Activated CD4-positive, alpha-beta T cell treated with anti-CD3 and anti-CD28 coated beads, Interleukin-2, amount 10 ng/mL, durations not matched to agents 7 days and 5 days (primary cell): Measurements from ENCODE around the gene GRID1. TPM values are rescaled to one million over a fixed set of nuclear protein-coding genes. Genes with fewer than 3 reads are reported as not detected.

Source experiments
- CTCF ChIA-PET: fragments of 350-600 bp; sonication (Branson Sonifier 250); formaldehyde crosslinking; loops from one replicate; lab custom pipeline; 2021; ENCODE audit warnings: antibody characterized with exemption; lab: Charles Lee
- POLR2A ChIA-PET: fragments of 350-600 bp; sonication (Branson Sonifier 250); formaldehyde crosslinking; loops from one replicate; lab custom pipeline; 2021; ENCODE audit warnings: antibody characterized with exemption; lab: Charles Lee
- DNase-seq: peaks from one replicate; pipeline ENCODE4 v3.0.0-alpha.2; 2020
- H3K27ac Mint-ChIP-seq: one replicate; pipeline ENCODE4 v1.8.0; 2021; ENCODE audit warnings: mild to moderate bottlenecking, moderate library complexity, mixed read lengths
- H3K27me3 Mint-ChIP-seq: one replicate; pipeline ENCODE4 v1.8.0; 2021; ENCODE audit warnings: mixed read lengths
- H3K36me3 Mint-ChIP-seq: one replicate; pipeline ENCODE4 v1.8.0; 2021; ENCODE audit warnings: low read depth, mixed read lengths
- H3K4me1 Mint-ChIP-seq: one replicate; pipeline ENCODE4 v1.8.0; 2021; ENCODE audit warnings: mixed read lengths
- H3K4me3 Mint-ChIP-seq: one replicate; pipeline ENCODE4 v1.8.0; 2021; ENCODE audit warnings: mild to moderate bottlenecking, moderate library complexity, mixed read lengths
- H3K9me3 Mint-ChIP-seq: one replicate; pipeline ENCODE4 v1.8.0; 2021; ENCODE audit warnings: mixed read lengths
- total RNA-seq, 2 experiments: library from RNA; stranded (reverse); gene quantifications; one replicate each; pipeline ENCODE4 v1.2.3, GENCODE V29; 2021

The GRID1 gene
- total RNA-seq, 2 experiments from 2014 or later: not detected

DNA sequence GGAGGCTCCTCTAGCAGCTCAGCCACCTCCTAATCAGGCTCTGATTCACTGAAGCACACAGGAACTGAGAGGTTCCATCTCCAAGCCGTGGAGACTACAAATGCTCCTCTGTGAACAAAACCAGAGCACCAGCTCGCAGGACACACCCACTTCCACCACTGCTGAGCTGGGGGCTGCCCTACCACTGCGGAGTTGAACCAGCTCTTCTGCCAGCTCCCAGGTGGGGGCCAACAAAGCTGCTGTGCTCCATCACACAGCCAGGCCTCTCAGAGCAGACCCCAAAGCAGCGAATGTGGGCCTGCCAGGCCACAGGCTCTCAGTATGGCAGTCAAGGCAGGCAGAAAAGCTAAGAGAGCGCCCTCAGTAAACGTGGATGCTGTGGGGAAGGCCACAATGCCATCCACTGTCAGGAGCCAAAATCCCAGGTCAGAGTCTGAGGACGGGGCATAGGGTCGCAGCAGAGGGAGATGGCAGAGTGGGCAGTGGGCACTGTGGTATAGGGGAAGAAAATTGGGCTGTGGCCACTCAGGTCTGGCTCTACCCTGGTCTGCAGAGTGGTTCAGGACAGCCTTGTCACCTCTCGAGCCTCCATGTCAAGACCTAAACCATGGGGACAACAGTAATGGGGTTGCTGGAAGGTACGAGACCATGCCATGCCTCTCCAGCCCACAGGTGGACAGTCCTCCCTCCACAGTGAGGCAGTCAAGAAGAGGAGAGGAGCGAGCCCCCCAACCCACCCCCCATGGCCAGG, 82.1 kb downstream of the GRID1 start:
- H3K27ac Mint-ChIP-seq: no peak overlapping the region
- ChIA-PET POLR2A (no interaction called here), CTCF (no interaction called here)
- no peaks in the 10 kb centered on the region for H3K4me1 Mint-ChIP-seq
- no peaks in the 10 kb centered on the region for H3K27me3 Mint-ChIP-seq
- H3K4me3 Mint-ChIP-seq: no peak overlapping the region
- DNase-seq: no peak
- no peaks in the 10 kb centered on the region for H3K36me3 Mint-ChIP-seq
- no peaks in the 10 kb centered on the region for H3K9me3 Mint-ChIP-seq

DNA sequence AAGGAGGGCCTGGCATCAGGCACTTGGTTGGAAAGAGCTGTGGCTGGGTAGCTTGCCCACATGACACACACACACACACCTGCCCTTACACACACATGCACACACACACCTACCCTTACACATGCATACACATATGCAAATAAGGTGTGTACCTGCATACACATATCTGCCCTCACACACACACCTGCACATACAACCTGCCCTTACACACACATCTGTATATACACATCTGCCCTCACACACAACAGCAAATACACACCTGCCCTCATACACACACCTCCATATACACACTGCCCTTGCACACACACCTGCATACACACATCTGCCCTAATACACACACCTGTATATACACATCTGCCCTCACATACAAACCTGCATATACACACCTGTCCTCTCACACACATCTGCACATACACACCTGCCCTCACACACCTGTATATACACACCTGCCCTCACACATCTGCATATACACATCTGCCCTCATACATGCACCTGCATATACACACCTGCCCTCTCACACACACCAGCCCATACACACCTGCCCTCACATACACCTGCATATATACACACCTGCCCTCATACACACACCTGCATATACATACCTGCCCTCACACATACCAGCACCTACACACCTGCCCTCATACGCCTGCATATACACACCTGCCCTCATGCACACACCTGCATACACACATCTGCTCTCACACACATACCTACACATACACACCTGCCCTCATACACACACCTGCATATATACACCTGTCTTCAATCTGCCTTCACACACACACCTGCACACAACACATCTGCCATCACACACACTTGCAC, 82.9 kb downstream of the GRID1 start:
- no peak overlapping the region for H3K4me3 Mint-ChIP-seq
- POLR2A ChIA-PET: no interaction called here
- H3K27me3 Mint-ChIP-seq: peaks cover 6% of the 10 kb centered on the region
- no peaks in the 10 kb centered on the region for H3K9me3 Mint-ChIP-seq
- no peaks in the 10 kb centered on the region for H3K4me1 Mint-ChIP-seq
- H3K27ac Mint-ChIP-seq: no peak overlapping the region
- CTCF ChIA-PET: interaction anchor here (0.8 kb wide), 1 partner anchor 8 kb away, joined by 3 read pairs; no protein-coding TSS in a partner anchor
- DNase-seq: no peak
- H3K36me3 Mint-ChIP-seq: no peaks in the 10 kb centered on the region

DNA sequence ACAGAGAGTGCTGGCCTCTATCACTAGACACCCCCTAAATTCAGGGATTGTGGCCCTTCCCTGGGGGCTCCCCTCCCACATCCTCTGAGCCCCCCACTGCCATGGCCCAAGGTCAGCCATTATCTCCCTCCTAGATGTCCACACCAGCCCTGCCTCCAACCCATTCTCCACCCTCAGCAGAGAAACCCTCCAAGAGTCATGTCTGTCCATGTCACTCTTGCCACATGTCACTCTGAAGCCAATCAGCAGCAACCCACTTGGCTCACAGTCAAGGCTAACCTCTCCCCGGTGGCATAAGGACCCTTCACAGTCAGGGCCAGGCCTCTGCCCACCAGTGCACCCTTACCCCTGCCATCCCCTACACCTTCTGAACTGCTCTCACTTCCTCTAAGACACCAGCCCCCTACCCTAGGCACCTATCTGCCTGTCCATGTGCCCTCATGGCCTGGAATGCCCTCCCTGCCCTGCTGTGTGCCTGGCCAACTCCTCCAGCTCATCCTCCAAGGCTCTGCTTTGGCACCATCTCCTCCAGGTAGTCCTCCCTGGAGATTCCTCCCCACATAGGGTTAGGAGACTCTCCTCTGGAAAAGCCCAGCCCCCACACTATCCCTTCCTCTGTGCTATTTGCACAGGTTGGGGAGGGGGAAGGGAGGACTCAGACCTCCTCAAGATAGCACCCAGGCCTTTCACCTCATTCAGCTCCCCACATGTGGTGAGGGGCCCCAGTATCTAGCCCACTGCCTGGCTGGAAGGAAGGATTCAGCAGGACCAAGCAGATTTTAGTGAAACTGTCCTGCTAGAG, 83.7 kb downstream of the GRID1 start:
- Mint-ChIP-seq H3K27ac (no peak overlapping the region), H3K36me3 (no peaks in the 10 kb centered on the region), H3K4me1 (no peaks in the 10 kb centered on the region), H3K27me3 (peaks cover 7% of the 10 kb centered on the region), H3K4me3 (no peak overlapping the region), H3K9me3 (no peaks in the 10 kb centered on the region)
- CTCF ChIA-PET: interaction anchor here (0.8 kb wide), 1 partner anchor 9 kb away, joined by 3 read pairs; no protein-coding TSS in a partner anchor
- POLR2A ChIA-PET: no interaction called here
- no peak for DNase-seq

DNA sequence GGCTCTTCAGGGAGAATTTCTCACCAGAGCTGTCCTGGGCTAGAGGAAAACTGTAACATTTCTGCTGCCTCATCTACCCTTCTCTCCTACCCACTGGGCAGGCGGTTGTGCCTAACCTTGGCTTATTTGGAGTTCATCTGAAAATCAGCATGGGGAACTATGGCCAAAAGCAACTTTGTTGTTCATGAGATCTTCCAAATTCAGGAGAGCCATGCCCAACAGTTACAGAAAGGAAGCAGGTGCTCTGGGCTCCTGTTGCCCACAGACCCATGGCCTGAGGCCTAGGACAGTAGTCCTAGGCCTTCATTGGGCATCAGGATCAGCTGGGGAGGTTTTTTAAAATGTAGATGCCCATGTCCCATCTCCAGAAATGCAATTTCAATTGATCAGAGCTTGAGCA, 85.2 kb downstream of the GRID1 start:
- H3K9me3 Mint-ChIP-seq: no peaks in the 10 kb centered on the region
- no peak overlapping the region for H3K27ac Mint-ChIP-seq
- ChIA-PET CTCF (no interaction called here), POLR2A (no interaction called here)
- no peaks in the 10 kb centered on the region for H3K4me1 Mint-ChIP-seq
- H3K27me3 Mint-ChIP-seq: peaks cover 10% of the 10 kb centered on the region
- no peak overlapping the region for H3K4me3 Mint-ChIP-seq
- DNase-seq: no peak
- no peaks in the 10 kb centered on the region for H3K36me3 Mint-ChIP-seq

DNA sequence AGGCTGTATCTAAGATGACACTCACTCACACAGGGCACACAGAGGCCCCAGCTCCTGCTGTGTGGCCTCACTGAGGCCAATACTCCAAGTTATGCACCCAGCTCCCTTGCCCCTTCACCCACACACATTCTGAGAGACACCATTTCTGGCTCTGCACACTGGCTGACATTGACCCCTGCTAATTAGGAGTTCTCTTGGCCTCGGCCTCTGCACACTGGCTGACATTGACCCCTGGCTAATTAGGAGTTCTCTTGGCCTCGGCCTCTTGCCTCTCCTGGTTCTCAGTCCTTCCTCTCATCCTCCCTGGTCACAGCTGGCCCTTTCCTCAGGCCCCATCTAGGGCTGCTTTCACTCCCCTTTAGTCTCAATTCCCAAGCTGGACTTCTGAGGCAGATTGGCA, 97.3 kb downstream of the GRID1 start:
- H3K9me3 Mint-ChIP-seq: no peaks in the 10 kb centered on the region
- peaks cover 1% of the 10 kb centered on the region for H3K27me3 Mint-ChIP-seq
- CTCF ChIA-PET: interaction anchor here (1.0 kb wide), 1 partner anchor 13 kb away, joined by 3 read pairs; no protein-coding TSS in a partner anchor
- no peak overlapping the region for H3K27ac Mint-ChIP-seq
- H3K36me3 Mint-ChIP-seq: no peaks in the 10 kb centered on the region
- no peak overlapping the region for H3K4me3 Mint-ChIP-seq
- no peak for DNase-seq
- POLR2A ChIA-PET: no interaction called here
- H3K4me1 Mint-ChIP-seq: no peaks in the 10 kb centered on the region

DNA sequence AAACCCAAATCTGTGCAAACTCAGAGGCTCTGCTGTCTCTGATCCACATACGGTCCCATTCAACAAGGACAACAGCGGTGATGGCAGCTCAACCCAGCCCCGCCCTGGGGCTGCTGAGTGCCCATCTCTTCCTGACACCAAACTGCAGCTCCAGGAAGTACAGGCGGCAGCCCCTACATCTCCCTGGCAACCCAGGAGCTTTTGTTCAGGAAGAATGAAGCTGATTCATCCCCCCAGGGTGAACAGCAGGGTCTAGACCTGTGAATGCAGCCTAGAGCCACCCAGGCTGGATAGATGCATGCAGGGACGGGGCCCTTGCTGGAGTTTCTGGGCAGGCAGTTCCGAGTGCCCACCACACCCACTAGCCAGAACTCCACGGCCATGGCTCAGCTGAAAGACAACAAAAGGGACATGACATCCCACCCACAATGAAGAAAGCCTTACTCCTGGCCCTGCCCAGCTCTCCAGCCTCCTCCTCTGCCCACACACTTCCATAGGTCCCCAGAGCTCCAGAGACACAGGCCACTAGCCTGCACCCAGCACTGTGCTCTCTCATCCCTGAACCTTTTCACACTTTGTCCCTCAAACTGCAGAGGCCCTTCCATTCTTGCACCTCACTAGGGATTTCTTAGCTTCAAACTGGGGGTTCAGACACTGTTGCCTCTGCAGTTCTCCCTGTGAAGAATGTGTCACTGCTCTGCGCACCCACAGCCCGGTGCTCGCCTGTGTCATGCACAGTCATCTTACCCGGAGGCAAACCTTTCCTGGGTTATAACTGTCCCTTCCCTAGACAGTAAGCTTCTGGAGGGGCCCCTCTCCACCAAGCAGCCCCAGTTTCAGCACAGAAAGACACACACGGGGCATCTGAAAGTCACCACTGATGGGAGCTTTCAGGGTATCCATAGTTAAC, 99.1 kb downstream of the GRID1 start:
- no peak overlapping the region for H3K4me3 Mint-ChIP-seq
- DNase-seq: no peak
- no peak overlapping the region for H3K27ac Mint-ChIP-seq

DNA sequence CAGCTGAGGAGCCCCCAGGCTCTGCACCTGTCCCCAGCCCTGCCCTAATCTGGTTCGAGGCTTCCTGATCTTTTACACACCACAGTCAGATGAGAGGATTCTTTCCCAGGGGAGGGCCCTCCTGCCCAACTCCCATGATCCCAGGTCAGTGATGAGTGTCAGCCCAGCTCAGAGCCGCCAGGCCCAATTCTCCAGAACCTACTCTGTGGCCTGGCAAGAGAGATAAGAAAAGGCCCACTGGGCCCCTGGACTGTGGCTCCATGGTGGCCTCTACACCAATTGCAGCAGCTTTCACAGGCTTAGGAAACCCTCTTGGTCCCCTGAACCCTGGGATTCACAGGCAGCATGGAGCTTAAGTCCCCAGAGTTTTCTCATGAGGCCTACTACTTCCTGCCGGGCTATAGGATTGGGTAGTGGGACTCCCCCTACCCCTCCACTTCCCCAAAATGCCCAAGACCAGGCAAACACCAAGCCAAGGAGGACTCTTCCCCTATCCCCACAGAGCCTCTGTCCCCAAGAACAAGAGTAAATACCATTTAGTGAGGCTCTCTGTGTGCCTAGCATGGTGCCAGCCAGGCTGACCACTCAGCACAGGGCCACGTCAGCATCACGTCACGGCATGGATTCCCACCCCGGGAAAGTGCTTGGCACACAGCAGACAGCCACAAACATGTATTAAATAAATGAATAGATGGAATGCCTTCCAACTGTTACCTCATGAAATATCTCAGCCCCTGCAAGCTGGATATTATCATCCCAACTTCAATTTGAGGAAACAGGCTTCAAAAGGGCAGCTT, 100.0 kb downstream of the GRID1 start:
- H3K36me3 Mint-ChIP-seq: no peaks in the 10 kb centered on the region
- H3K27ac Mint-ChIP-seq: no peak overlapping the region
- no peak for DNase-seq
- ChIA-PET POLR2A (no interaction called here), CTCF (no interaction called here)
- no peaks in the 10 kb centered on the region for H3K9me3 Mint-ChIP-seq
- H3K27me3 Mint-ChIP-seq: peaks cover 8% of the 10 kb centered on the region
- no peak overlapping the region for H3K4me3 Mint-ChIP-seq
- no peaks in the 10 kb centered on the region for H3K4me1 Mint-ChIP-seq

More for the DNA sequence above, 99.1 kb downstream of the GRID1 start:
- ChIA-PET CTCF (interaction anchor here (0.7 kb wide), 1 partner anchor 12 kb away, joined by 3 read pairs; no protein-coding TSS in a partner anchor), POLR2A (no interaction called here)
- H3K27me3 Mint-ChIP-seq: peaks cover 8% of the 10 kb centered on the region
- no peaks in the 10 kb centered on the region for H3K9me3 Mint-ChIP-seq
- no peaks in the 10 kb centered on the region for H3K4me1 Mint-ChIP-seq
- no peaks in the 10 kb centered on the region for H3K36me3 Mint-ChIP-seq

DNA sequence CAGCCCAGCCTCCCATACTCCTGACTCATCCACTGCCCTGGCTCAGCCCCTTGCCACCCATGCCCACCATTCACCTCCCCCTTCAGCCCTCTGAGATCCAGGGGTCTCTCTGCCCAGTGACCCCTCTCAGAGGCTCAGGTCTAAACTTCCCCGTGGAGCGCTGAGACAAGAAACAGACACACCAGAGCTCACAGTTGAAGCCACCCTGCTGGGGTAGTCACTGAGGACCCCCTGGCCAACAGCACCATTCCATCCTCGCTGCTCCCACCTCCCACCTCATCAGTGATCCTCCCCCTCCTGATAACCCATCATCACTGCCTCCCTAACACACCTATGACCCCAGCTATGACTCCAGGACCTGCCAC, 100.7 kb downstream of the GRID1 start:
- no peak for DNase-seq
- CTCF ChIA-PET: no interaction called here
- H3K9me3 Mint-ChIP-seq: no peaks in the 10 kb centered on the region
- H3K27ac Mint-ChIP-seq: no peak overlapping the region
- no peaks in the 10 kb centered on the region for H3K36me3 Mint-ChIP-seq
- H3K4me1 Mint-ChIP-seq: no peaks in the 10 kb centered on the region
- POLR2A ChIA-PET: no interaction called here
- peaks cover 8% of the 10 kb centered on the region for H3K27me3 Mint-ChIP-seq
- no peak overlapping the region for H3K4me3 Mint-ChIP-seq

DNA sequence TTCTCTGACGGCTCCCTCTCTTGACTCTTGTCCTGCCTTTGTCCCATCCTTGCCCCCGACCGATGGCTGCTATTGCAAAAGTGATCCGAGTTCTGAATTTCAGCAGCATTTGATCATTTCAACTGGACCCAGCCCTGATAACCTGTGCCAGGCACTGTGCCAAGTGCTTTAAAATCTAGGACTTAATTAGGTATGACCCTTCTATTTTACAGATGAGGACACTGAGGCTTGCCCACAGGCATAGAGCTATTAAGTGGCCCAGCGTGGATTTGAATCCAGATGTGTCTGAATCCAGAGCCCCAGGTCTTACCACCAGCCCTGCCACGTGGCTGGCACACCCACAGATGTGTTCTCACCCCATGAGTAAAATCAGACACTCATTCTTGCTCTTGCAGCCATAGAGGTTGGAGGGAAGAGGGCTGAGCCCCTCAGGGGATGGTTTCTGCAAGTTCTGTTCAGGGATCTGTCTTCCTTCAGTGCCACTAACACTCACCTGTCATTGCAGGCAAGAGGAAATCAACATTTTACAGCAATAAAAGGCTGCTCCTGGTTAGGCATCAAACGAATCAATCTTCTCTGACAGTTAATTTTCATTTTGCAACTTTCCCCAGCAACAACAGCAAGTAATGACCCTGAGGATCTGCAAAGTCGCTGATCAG, 101.2 kb downstream of the GRID1 start:
- H3K36me3 Mint-ChIP-seq: no peaks in the 10 kb centered on the region

DNA sequence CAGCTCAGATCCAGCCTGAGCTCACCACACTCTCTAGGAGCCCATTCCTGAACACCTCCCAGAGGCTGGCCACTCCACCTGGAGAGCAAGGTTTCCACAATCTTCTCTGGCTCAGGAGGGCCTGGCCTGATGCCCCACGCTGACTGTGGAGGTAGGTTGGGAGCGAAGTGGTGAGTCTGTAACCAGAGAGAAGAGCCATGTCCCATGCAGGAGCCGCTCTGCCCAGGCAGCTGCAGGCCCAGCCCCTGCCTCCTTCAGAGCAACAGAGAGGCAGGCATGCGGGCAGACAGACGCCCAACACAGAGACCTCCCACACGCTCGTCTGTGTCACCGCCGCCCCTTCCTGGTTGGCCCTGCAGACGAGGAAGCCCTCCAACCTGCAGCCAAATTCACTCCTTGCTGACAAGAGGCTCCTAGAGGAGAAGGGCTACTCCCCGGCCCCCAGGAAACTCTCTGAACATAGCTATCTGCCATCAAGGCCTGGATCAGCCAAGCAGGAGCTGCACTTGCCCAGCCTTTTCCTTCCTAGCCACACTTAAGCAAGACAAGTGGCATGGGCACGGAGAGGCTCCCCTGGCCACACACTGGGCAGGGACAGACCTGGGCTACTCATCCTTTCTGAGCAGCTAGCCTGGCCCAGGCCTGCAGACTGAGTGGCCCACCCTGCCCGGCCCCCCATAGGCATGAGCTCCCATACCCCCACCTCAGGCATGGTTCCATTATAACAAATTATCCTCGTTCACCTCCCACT, 101.9 kb downstream of the GRID1 start:
- Mint-ChIP-seq H3K36me3 (no peaks in the 10 kb centered on the region), H3K4me1 (no peaks in the 10 kb centered on the region), H3K9me3 (no peaks in the 10 kb centered on the region), H3K4me3 (no peak overlapping the region), H3K27ac (no peak overlapping the region), H3K27me3 (peaks cover 13% of the 10 kb centered on the region)
- ChIA-PET CTCF (interaction anchor here (0.6 kb wide), 1 partner anchor 349 kb away, joined by 3 read pairs; no protein-coding TSS in a partner anchor), POLR2A (no interaction called here)
- no peak for DNase-seq

More for the DNA sequence above, 101.2 kb downstream of the GRID1 start:
- ChIA-PET POLR2A (no interaction called here), CTCF (no interaction called here)
- Mint-ChIP-seq H3K4me3 (no peak overlapping the region), H3K27ac (no peak overlapping the region), H3K27me3 (peaks cover 8% of the 10 kb centered on the region), H3K4me1 (no peaks in the 10 kb centered on the region), H3K9me3 (no peaks in the 10 kb centered on the region)
- no peak for DNase-seq
